Smooth muscle cell (in vitro differentiated cells): ENCODE data around the gene ATXN1. TPM values are rescaled to one million over a fixed set of nuclear protein-coding genes. Genes with fewer than 3 reads are reported as not detected.

Experiments
- DNase-seq: peaks from one replicate; lab custom pipeline; 2025; ENCODE audit not compliant: unreplicated experiment; lab: John Stamatoyannopoulos, UW
- H2AFZ ChIP-seq: fragments of 200-600 bp; sonication (generic); 2 replicates; pipeline ENCODE4 v1.6.0; 2016; ENCODE audit warnings: antibody characterized with exemption, low read depth, mild to moderate bottlenecking
- H3F3A ChIP-seq: fragments of 200-600 bp; sonication (generic); 2 replicates; pipeline ENCODE4 v1.6.0; 2017; ENCODE audit warnings: antibody characterized with exemption, low read depth
- H3K27ac ChIP-seq: fragments of 200-600 bp; sonication (generic); 2 replicates; pipeline ENCODE4 v1.5.1; 2016; ENCODE audit warnings: low read depth, mild to moderate bottlenecking
- H3K27me3 ChIP-seq: fragments of 200-600 bp; sonication (generic); 2 replicates; pipeline ENCODE4 v1.6.1; 2016; ENCODE audit warnings: low read depth, mild to moderate bottlenecking
- H3K36me3 ChIP-seq: fragments of 200-600 bp; sonication (generic); 2 replicates; pipeline ENCODE4 v1.5.1; 2016; ENCODE audit warnings: low read depth
- H3K4me1 ChIP-seq: fragments of 200-600 bp; sonication (generic); 2 replicates; pipeline ENCODE4 v1.5.1; 2016; ENCODE audit warnings: low read depth
- H3K4me2 ChIP-seq: fragments of 200-600 bp; sonication (generic); 2 replicates; pipeline ENCODE4 v1.6.0; 2016; ENCODE audit warnings: mild to moderate bottlenecking
- H3K4me3 ChIP-seq: fragments of 200-600 bp; sonication (generic); 2 replicates; pipeline ENCODE4 v1.5.1; 2016; ENCODE audit warnings: mild to moderate bottlenecking
- H3K79me2 ChIP-seq: fragments of 200-600 bp; sonication (generic); 2 replicates; pipeline ENCODE4 v1.6.0; 2016; ENCODE audit warnings: low read depth, mild to moderate bottlenecking
- H3K9ac ChIP-seq: fragments of 200-600 bp; sonication (generic); 2 replicates; pipeline ENCODE4 v1.6.0; 2016; ENCODE audit warnings: low read depth
- H3K9me3 ChIP-seq: fragments of 200-600 bp; sonication (generic); replicated peaks from 2 replicates; pipeline ENCODE4 v1.5.1; 2016; ENCODE audit warnings: low read depth
- H4K20me1 ChIP-seq: fragments of 200-600 bp; sonication (generic); 2 replicates; pipeline ENCODE4 v1.6.0; 2016; ENCODE audit warnings: low read depth
- WGBS: methylation state at CpG from one replicate; pipeline ENCODE4 v1.1.7; 2016; ENCODE audit warnings: low lambda C conversion rate; 5-methylcytosine and 5-hydroxymethylcytosine counted together
- polyA plus RNA-seq: library from polyadenylated mRNA; unstranded; fragments of >200 nt; fragmentation: Nextera tagmentation; extraction: Ambion mirVana; gene quantifications from 2 replicates; pipeline ENCODE4 v1.2.1, GENCODE V29; 2016
- total RNA-seq: library from RNA; depleted of rRNA; stranded (reverse); fragments of >200 nt; gene quantifications from 2 replicates; pipeline ENCODE4 v1.2.3, GENCODE V29; 2014
- TF ChIP-seq, protein P1 (sequence below): fragments of 200-600 bp; sonication (generic); IDR thresholded peaks from 2 replicates; pipeline ENCODE4 v1.5.1; 2017; ENCODE audit warnings: borderline replicate concordance, mild to moderate bottlenecking, antibody characterized with exemption; ENCODE audit not compliant: insufficient read depth, poor library complexity, severe bottlenecking

Gene ATXN1
- total and polyA plus RNA-seq, 2 experiments from 2014 or later: 17.9 to 40.6 TPM

DNA sequence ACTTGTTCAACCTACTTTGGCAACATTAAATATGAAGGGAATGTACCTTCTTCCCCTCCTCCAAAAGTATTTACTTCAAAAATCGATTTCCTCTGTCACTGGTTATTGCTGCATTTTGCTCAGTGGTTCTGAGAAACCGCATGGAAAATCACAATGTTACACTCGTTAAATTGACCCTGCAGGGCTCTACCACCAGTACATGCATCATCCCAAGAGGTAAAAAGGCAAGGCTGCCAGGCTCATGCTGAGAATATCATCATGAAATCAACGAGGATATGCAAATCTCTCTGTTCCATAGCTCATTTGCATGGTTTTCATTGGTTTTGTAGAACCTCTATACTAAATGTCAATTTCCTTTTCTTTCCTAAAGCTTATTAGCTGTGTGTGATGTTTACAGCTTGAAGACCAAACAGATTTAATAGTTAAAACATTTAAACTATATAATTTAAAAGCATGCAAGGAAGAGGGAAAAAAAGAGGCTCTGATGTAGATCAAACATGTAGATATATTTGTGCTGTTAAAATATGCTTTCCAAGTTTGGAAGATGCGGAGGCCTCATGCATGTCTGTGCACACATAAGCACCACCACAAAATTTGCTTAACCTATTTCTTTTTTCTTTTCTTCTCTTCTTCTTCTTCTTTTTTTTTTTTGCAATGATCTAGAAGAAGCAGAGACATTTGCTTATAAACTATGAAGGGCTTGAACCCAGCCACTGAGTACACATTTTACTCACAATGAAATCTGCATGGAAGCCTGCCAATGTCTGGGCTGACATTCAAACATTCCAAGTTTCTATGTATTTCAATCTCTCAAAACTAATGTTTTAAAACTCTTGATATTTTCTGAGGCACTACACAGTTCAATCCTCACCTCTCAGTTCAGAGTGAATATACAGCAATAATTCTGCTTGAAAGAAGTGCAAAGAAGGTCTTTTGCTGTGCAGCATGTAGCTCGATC lies 328.9 kb downstream of the ATXN1 start:
- Histone ChIP-seq H3K4me2 (no peak overlapping the region), H3K4me3 (no peak overlapping the region), H3K9ac (no peak overlapping the region), H2AFZ (no peak overlapping the region), H3K27ac (no peak overlapping the region), H3K27me3 (no peaks in the 10 kb centered on the region), H4K20me1 (peaks cover 42% of the 10 kb centered on the region), H3F3A (peaks cover 6% of the 10 kb centered on the region), H3K79me2 (no peaks in the 10 kb centered on the region), H3K9me3 (no peaks in the 10 kb centered on the region), H3K36me3 (no peaks in the 10 kb centered on the region), H3K4me1 (peaks cover 4% of the 10 kb centered on the region)
- no peak for DNase-seq
- WGBS: 84% methylated on average over 6 of the region's 6 CpGs
- TF ChIP-seq, protein P1, sequence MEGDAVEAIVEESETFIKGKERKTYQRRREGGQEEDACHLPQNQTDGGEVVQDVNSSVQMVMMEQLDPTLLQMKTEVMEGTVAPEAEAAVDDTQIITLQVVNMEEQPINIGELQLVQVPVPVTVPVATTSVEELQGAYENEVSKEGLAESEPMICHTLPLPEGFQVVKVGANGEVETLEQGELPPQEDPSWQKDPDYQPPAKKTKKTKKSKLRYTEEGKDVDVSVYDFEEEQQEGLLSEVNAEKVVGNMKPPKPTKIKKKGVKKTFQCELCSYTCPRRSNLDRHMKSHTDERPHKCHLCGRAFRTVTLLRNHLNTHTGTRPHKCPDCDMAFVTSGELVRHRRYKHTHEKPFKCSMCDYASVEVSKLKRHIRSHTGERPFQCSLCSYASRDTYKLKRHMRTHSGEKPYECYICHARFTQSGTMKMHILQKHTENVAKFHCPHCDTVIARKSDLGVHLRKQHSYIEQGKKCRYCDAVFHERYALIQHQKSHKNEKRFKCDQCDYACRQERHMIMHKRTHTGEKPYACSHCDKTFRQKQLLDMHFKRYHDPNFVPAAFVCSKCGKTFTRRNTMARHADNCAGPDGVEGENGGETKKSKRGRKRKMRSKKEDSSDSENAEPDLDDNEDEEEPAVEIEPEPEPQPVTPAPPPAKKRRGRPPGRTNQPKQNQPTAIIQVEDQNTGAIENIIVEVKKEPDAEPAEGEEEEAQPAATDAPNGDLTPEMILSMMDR: no peak

DNA sequence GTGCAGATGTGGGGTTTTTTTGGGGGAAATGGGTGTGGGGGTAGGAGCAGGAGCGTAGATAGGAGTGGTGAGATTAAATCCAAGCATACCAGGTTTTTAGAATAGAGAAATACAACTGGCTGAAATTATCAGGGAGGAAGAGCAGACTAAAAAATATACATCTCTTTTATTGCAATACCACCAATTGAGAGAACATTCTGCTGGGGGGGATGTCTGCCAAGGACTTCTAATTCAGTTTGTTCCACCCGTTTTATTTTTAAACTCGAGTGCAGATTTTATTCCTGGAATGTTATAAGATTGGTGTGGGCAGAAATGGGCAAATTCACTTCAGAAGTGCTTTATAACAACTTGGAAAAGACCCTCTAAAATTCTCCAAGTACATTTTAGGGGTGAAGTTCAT lies 330.2 kb downstream of the ATXN1 start:
- Histone ChIP-seq H4K20me1 (peaks cover 54% of the 10 kb centered on the region), H3K9ac (no peak overlapping the region), H3F3A (peaks cover 6% of the 10 kb centered on the region), H3K9me3 (no peaks in the 10 kb centered on the region), H3K4me3 (no peak overlapping the region), H3K36me3 (no peaks in the 10 kb centered on the region), H3K4me1 (peaks cover 4% of the 10 kb centered on the region), H3K79me2 (no peaks in the 10 kb centered on the region), H2AFZ (no peak overlapping the region), H3K27me3 (no peaks in the 10 kb centered on the region), H3K27ac (no peak overlapping the region), H3K4me2 (no peak overlapping the region)
- DNase-seq: no peak
- TF ChIP-seq, protein P1: no peak
- WGBS: 86% methylated on average over 3 of the region's 3 CpGs

DNA sequence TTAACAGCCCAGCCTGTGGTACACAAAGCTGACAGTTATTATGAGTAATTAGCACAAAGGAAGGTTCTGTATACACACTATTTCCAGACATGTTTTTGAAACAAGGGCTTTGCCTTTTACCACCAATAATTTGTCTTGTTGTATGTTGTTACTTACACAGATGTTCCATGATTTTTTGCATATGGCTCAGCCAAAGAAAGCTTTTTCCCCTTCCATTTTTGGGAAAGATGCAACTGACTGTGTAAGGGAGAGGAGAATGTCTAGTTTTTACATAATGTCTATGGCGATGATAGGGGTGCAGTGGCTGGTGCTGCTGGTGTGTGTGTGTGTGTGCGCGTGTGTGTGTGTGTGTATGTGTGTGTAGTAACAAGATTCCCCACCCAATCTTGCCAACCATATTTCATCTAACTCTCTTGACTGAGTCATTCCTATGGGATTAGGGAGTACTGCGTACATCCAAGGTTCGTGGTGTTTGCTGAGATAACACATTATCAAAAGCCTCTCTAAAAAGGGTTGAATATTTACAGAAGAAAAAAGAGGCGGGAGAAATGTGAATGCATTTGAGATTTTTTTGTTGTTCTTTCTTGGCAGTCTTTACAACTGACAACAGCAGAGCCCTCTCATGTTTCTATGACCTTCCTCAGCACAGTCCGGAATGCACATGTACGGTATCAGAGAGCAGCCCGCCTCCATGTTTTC lies 330.7 kb downstream of the ATXN1 start:
- no peaks in the 10 kb centered on the region for H3K27me3 ChIP-seq
- WGBS: 55% methylated on average over 9 of the region's 9 CpGs
- H4K20me1 ChIP-seq: peaks cover 59% of the 10 kb centered on the region
- no peaks in the 10 kb centered on the region for H3K36me3 ChIP-seq
- peaks cover 6% of the 10 kb centered on the region for H3F3A ChIP-seq
- no peak overlapping the region for H2AFZ ChIP-seq
- H3K4me1 ChIP-seq: peaks cover 4% of the 10 kb centered on the region
- no peak overlapping the region for H3K9ac ChIP-seq
- H3K79me2 ChIP-seq: no peaks in the 10 kb centered on the region
- no peak overlapping the region for H3K4me2 ChIP-seq
- H3K9me3 ChIP-seq: no peaks in the 10 kb centered on the region
- H3K4me3 ChIP-seq: no peak overlapping the region
- DNase-seq: no peak
- TF ChIP-seq, protein P1: no peak
- no peak overlapping the region for H3K27ac ChIP-seq
